ENCODE results near the gene SGTA.

The SGTA gene

DNA sequence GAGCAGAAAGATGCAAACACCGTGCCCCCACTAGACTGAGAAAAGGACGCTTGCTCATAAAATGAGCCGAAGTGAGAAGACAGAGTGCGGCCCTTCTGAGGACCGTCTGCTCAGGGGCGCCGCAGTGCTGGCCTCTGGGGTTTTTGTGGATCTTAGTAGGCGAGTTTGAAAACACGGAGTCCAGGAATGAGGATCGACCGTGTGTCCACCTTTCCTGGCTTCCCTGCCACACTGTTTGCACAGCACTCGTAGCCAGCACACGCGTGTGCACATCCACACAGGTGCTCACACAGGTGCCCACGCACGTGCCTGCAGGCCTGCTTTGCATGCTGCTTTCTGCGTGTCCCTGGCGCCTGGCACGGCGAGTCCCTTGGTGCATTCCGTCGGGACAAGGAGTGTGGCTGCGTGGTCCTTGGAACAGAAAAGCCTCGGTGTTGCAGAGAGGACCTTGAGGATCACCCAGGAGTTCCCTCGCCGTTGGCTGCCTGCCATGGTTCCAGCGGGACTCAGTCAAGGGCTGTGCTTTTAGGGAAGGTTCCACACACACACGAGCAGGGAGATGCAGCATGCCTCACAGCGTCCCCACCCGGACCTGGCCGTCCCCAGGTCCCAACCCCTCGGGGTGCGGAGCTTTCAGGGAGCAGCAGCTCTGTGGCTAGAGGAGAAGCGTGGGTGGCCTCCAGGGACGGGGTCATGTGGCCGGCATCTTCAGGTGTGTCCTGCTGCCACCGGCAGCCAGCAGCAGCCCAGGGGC lies 26.5 kb upstream of the SGTA start:
- no peak overlapping the region for H3K4me3 ChIP-seq (ENCODE audit: low read length)
- DNase-seq (ENCODE audit: low read depth), result no peak
- no peak for TF ChIP-seq CTCF (conservative IDR thresholded peaks at IDR 0.05; ENCODE audit: low read length)

- no peak overlapping the region for H3K4me3 ChIP-seq (ENCODE audit: low read length)
- no peak for TF ChIP-seq CTCF (conservative IDR thresholded peaks at IDR 0.05; ENCODE audit: low read length)
- no peak for DNase-seq (ENCODE audit: low read depth)
Observed at GRCh38 chr19:2808129-2808941, 25.3 kb upstream of the SGTA start.

- TF ChIP-seq CTCF (conservative IDR thresholded peaks at IDR 0.05; ENCODE audit: low read length), result no peak
- no peak overlapping the region for H3K4me3 ChIP-seq (ENCODE audit: low read length)
- no peak for DNase-seq (ENCODE audit: low read depth)
Observed at GRCh38 chr19:2807379-2808128, 24.5 kb upstream of the SGTA start.

DNA sequence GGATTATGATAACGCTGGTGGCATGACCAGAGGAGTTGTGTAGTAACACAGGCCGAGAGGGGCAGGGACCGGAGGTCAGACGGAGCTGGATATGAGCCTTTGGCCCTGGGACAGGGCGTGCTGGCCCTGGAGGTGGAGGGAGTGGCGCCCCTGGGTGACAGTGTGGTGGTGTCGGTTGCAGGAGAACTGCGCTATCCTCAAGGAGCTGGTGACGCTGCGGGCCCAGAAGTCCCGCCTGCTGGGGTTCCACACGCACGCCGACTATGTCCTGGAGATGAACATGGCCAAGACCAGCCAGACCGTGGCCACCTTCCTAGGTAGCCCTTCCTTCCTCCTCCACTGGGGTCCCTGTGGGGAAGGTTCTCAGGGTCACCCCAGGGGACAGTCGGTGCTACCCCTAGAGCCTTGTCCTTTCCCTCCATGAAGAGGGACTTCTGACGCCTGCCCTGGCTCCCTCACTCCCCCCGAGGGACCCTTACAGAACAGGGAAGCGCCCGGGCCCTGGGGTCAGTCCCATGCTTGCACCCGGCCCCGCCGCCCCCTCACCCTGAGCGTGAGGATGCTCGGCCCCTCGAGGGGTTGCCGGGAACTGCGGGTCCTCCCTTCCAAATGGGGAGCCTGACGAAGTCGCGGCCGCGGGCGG lies 23.8 kb upstream of the SGTA start:
- TF ChIP-seq CTCF (conservative IDR thresholded peaks at IDR 0.05; ENCODE audit: low read length), result no peak
- no peak overlapping the region for H3K4me3 ChIP-seq (ENCODE audit: low read length)
- no peak for DNase-seq (ENCODE audit: low read depth)

DNA sequence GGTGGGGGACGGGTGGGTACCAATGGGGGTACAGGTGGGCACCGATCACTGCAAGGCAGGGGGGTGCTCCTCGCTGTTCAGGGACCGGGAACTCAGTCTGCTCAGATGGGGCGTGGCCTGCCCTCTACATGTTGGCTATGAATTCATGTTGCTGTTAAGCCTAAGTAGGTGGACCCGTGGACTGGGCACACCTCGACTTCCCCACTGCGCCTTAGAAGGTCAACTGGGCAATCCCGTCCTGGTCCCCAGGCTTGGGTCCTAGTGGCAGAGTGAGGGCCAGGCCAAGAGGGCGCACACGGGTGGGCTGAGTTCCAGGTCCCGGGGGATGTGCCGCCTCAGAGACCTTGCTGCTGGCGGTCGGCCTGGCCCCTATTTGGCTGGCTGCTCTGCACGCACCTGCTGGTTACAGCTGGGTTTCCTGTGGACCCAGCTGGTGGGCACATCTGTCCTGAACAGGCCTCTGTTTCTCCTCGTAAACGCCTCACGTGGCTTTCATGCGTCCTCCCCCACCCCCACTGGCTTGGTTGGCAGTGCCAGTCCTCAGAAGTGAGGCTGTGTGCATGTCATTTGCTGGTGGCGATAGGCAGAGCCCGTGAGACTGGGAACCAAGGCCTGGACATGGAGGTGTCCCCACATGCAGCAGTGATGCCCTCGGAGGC lies 23.0 kb upstream of the SGTA start:
- no peak for DNase-seq (ENCODE audit: low read depth)
- no peak overlapping the region for H3K4me3 ChIP-seq (ENCODE audit: low read length)
- no peak for TF ChIP-seq CTCF (conservative IDR thresholded peaks at IDR 0.05; ENCODE audit: low read length)

- no peak for DNase-seq (ENCODE audit: low read depth)
- H3K4me3 ChIP-seq (ENCODE audit: low read length), result no peak overlapping the region
- TF ChIP-seq CTCF (conservative IDR thresholded peaks at IDR 0.05; ENCODE audit: low read length), result no peak
Observed at GRCh38 chr19:2805261-2805900, 22.3 kb upstream of the SGTA start.
